HUES6 (cell line): ENCODE measurements around the gene MAGEA1.
"Not testable (repeated sequence)": the region's sequence is repeated elsewhere in the genome, so short reads cannot be mapped to it uniquely, and the experiment has no call there.

Experiments
- H3K27ac ChIP-seq: 2 replicates; pipeline ENCODE4 v1.7.0; 2013; ENCODE audit warnings: low read depth, mild to moderate bottlenecking, low read length, inconsistent platforms
- H3K27me3 ChIP-seq: 2 replicates; pipeline ENCODE4 v1.6.1; 2013; ENCODE audit warnings: low read length; ENCODE audit not compliant: control insufficient read depth, insufficient read depth
- H3K36me3 ChIP-seq: 2 replicates; pipeline ENCODE4 v1.6.1; 2013; ENCODE audit warnings: low read length; ENCODE audit not compliant: control insufficient read depth, insufficient read depth
- H3K4me1 ChIP-seq: 2 replicates; pipeline ENCODE4 v1.6.1; 2013; ENCODE audit warnings: low read length; ENCODE audit not compliant: control insufficient read depth, insufficient read depth
- H3K4me3 ChIP-seq: 2 replicates; pipeline ENCODE4 v1.5.1; 2013; ENCODE audit warnings: low read depth, low read length
- H3K9ac ChIP-seq: one replicate; pipeline ENCODE4 v1.6.1; 2013; ENCODE audit warnings: mild to moderate bottlenecking, low read length
- H3K9me3 ChIP-seq: 2 replicates; pipeline ENCODE4 v1.6.1; 2013; ENCODE audit warnings: low read depth, low read length; ENCODE audit not compliant: control insufficient read depth, insufficient read depth

MAGEA1 gene, protein sequence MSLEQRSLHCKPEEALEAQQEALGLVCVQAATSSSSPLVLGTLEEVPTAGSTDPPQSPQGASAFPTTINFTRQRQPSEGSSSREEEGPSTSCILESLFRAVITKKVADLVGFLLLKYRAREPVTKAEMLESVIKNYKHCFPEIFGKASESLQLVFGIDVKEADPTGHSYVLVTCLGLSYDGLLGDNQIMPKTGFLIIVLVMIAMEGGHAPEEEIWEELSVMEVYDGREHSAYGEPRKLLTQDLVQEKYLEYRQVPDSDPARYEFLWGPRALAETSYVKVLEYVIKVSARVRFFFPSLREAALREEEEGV

DNA sequence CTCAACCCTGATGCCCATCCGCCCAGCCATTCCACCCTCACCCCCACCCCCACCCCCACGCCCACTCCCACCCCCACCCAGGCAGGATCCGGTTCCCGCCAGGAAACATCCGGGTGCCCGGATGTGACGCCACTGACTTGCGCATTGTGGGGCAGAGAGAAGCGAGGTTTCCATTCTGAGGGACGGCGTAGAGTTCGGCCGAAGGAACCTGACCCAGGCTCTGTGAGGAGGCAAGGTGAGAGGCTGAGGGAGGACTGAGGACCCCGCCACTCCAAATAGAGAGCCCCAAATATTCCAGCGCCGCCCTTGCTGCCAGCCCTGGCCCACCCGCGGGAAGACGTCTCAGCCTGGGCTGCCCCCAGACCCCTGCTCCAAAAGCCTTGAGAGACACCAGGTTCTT lies at the start of gene MAGEA1:
Gene MAGEA1, plus strand, starts transcription at position 154 of the 400 bp plus-strand sequence. CDS start 3,106 bp downstream, outside the sequence.
- Histone ChIP-seq H3K36me3 (no peaks in the 10 kb centered on the region), H3K4me3 (no peak within 1 kb of the TSS), H3K4me1 (no peaks in the 10 kb centered on the region), H3K9me3 (peaks cover 26% of the 10 kb centered on the region; the same call in 1 of the 2 replicates), H3K27ac (no peak within 1 kb of the TSS), H3K27me3 (peaks cover 6% of the 10 kb centered on the region; the same call in 1 of the 2 replicates), H3K9ac (no peak within 1 kb of the TSS)

DNA sequence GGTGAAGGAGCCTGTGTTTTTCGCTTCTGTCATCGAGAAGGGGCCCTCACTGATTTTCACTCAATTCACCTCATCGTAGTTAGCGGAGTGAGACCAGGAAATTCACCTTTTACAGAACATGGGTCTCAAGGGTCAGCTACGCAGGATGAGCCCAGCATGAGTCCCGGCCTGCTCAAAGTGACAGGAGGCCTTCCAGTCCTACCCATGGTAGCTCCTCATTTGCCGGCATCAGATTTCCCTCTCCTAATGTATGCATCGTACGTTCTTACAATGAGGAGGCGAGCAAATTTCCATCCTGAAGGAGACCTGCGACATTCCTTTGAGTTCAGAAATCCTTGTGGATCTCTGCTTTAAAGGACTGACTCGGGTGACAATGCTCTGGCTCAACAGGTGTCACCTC lies 46.2 kb upstream of the MAGEA1 start:
- H3K9me3 ChIP-seq, H3K27me3 ChIP-seq, H3K4me1 ChIP-seq, H3K4me3 ChIP-seq, H3K9ac ChIP-seq, H3K27ac ChIP-seq, H3K36me3 ChIP-seq: not testable (repeated sequence)

DNA sequence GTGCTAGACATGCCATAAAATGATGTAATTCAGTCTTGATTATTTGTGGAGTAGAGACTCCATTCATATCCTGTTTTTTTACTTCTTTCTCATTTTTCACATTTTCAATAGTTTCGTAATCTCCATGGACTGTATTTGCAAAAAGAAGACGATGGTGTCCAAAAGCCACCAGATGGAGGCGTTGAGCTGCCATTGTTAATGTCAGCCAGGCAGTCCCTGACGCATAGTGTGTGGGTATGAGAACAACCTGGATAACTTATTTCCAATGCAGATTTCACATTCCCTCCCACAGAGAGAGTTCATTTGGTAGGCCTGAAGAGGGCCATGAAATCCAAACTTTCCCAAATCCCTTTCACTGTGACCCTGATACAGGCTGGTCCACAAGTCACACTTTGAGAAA lies 40.0 kb upstream of the MAGEA1 start:
- H3K27ac ChIP-seq, H3K36me3 ChIP-seq, H3K4me1 ChIP-seq, H3K4me3 ChIP-seq, H3K9ac ChIP-seq, H3K27me3 ChIP-seq, H3K9me3 ChIP-seq: not testable (repeated sequence)

DNA sequence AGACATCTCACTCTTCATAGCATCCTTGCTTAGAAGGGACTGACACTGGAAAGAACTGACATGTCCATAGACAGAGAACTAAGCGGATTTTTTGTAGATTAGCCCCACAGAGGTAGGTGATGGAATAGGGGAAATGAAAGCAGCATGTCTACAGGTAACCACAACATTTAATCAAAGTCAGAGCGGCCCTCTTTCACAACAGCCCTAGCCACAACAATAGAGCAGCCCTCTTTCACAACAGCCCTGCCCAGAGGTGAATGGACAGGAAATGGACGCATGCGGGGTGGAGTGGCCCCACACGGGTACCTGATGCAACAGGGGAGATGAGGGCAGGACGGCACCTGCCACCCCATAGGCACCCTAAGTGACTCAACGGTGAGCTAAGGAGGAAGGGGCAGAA lies 32.8 kb upstream of the MAGEA1 start:
- not testable (repeated sequence) for H3K4me1 ChIP-seq, H3K27ac ChIP-seq, H3K4me3 ChIP-seq, H3K9ac ChIP-seq, H3K9me3 ChIP-seq, H3K36me3 ChIP-seq, H3K27me3 ChIP-seq

DNA sequence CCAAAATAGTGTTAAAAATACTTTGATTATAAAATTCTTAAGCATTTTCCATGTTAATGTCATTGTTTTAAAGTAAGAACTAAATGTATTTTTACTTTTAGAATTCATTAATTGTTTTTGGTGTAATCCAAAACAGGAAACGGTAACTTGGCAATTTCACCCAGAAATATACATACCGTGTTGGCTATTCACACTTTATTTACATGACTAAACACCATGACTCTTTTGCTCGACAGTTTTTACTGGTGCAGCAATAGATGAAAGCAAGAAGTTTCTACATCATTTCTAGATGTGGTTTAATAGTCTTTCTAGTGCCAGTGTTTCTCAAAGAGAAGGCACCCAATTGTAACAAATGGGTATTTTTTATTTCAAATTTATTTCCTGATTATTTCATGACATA lies 25.6 kb upstream of the MAGEA1 start:
- Histone ChIP-seq H3K4me1 (no peaks in the 10 kb centered on the region), H3K9ac (no peak overlapping the region), H3K36me3 (no peaks in the 10 kb centered on the region), H3K27ac (no peak overlapping the region), H3K9me3 (peaks cover 5% of the 10 kb centered on the region; the same call in 1 of the 2 replicates), H3K27me3 (peaks cover 3% of the 10 kb centered on the region; the same call in 1 of the 2 replicates), H3K4me3 (no peak overlapping the region)

DNA sequence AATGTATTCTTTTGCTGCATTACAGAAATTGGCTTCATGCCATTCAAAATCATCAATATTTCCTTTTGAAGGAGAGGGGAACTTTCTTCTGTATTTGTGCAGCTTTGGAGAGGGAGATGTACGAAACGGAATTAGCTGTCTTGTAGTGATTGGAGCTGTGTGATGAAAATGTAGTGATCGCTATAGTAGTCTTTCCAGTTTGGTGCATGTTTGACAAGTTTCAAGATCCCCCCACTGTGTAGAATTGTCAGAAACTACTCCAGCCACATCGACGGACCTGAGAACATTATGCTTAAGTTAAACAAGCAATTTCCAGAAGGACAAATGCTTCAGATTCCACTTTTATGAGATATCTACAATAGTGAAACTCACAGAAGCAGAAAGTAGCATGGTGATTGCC lies 21.6 kb upstream of the MAGEA1 start:
- no peak overlapping the region for H3K9ac ChIP-seq
- no peak overlapping the region for H3K4me3 ChIP-seq
- no peak overlapping the region for H3K27ac ChIP-seq
- H3K27me3 ChIP-seq = peaks cover 6% of the 10 kb centered on the region; the same call in 1 of the 2 replicates
- no peaks in the 10 kb centered on the region for H3K36me3 ChIP-seq
- no peaks in the 10 kb centered on the region for H3K4me1 ChIP-seq
- peaks cover 6% of the 10 kb centered on the region; the same call in 1 of the 2 replicates for H3K9me3 ChIP-seq

DNA sequence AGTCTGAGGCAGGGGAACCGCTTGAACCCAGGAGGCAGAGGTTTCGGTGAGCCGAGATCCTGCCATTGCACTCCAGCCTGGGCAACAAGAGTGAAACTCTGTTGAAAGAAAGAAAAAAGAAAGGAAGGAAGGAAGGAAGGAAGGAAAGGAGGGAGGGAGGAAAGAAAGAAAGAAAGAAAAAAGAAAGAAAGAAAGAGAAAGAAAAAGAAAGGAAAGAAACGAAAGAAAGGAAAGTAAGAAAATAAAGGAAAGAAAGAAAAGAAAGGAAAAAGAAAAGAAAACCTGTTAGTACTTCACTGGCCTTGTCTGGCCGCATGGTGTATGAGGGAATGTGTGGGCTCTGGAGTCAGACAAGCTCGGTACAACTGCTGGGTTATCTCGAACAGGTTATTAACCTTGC lies 20.8 kb upstream of the MAGEA1 start:
- Histone ChIP-seq H3K4me1 (no peaks in the 10 kb centered on the region), H3K27ac (no peak overlapping the region), H3K36me3 (no peaks in the 10 kb centered on the region), H3K27me3 (peaks cover 6% of the 10 kb centered on the region; the same call in 1 of the 2 replicates), H3K9ac (no peak overlapping the region), H3K4me3 (no peak overlapping the region), H3K9me3 (peaks cover 6% of the 10 kb centered on the region; the same call in 1 of the 2 replicates)

DNA sequence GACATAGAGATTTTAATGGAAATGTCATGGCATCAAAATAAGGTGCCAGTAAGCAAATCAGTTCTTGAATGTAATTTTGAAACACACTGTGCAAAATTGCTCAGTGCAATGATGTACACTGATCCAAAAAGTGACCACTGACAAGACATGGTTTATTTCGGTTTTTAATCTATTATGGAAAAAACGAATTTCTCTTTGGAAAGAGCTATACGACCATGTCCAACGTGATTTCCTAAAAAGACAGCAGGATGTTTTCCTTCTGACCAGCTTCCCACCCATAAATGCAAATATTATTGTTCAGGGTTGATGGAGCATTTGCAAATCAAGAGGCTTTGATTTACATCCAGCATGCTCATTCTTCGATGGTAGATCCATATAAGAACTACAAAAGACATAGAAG lies 17.1 kb upstream of the MAGEA1 start:
- Histone ChIP-seq H3K4me1 (no peaks in the 10 kb centered on the region), H3K4me3 (no peak overlapping the region), H3K9ac (no peak overlapping the region), H3K36me3 (no peaks in the 10 kb centered on the region), H3K27ac (no peak overlapping the region), H3K9me3 (peaks cover 20% of the 10 kb centered on the region; the same call in 1 of the 2 replicates), H3K27me3 (peaks cover 6% of the 10 kb centered on the region; the same call in 1 of the 2 replicates)

DNA sequence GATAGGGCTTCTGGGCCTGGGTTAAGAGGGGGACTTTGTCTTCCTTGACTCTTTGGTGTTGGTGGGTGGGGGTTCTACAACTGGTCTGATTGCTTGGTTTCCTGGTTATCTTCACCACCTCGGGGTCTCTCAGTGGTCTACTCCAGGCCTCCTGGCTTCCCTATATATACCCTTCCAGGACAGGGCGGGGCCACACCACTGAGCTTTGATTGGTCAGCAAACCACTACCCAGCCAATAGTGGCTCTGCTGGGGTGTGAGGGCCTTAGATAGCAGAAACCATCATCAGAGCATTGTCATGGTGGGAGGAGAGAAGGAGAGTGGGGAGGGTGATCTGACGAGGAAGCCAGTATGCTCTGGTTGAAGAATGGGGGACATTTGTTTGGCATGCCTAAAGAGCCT lies 14.4 kb upstream of the MAGEA1 start:
- H3K9me3 ChIP-seq = peaks cover 23% of the 10 kb centered on the region
- no peak overlapping the region for H3K9ac ChIP-seq
- no peaks in the 10 kb centered on the region for H3K36me3 ChIP-seq
- no peak overlapping the region for H3K4me3 ChIP-seq
- no peaks in the 10 kb centered on the region; the same call in 1 of the 2 replicates for H3K27me3 ChIP-seq
- H3K27ac ChIP-seq = no peak overlapping the region
- no peaks in the 10 kb centered on the region for H3K4me1 ChIP-seq

DNA sequence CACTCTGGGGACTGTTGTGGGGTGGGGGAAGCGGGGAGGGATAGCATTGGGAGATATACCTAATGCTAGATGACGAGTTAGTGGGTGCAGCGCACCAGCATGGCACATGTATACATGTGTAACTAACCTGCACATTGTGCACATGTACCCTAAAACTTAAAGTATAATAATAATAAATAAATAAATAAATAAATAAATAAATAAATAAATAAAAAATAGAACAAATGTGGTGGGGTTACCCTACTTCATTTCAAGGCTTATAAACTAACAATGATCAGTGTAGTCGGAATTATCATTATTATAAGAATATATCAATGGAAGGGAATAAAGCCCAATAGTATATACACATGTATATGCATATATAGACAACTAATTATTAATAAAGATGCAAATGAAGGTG lies 10.7 kb upstream of the MAGEA1 start:
- not testable (repeated sequence) for H3K4me1 ChIP-seq, H3K36me3 ChIP-seq, H3K9ac ChIP-seq, H3K27me3 ChIP-seq, H3K27ac ChIP-seq, H3K4me3 ChIP-seq
- peaks cover 36% of the 10 kb centered on the region for H3K9me3 ChIP-seq

DNA sequence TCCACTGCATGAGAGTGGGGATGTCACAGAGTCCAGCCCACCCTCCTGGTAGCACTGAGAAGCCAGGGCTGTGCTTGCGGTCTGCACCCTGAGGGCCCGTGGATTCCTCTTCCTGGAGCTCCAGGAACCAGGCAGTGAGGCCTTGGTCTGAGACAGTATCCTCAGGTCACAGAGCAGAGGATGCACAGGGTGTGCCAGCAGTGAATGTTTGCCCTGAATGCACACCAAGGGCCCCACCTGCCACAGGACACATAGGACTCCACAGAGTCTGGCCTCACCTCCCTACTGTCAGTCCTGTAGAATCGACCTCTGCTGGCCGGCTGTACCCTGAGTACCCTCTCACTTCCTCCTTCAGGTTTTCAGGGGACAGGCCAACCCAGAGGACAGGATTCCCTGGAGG lies 2.7 kb downstream of the MAGEA1 start:
- Histone ChIP-seq H3K27me3 (no peaks in the 10 kb centered on the region), H3K9ac (no peak overlapping the region), H3K4me3 (no peak overlapping the region), H3K4me1 (no peaks in the 10 kb centered on the region), H3K36me3 (no peaks in the 10 kb centered on the region), H3K27ac (no peak overlapping the region), H3K9me3 (peaks cover 29% of the 10 kb centered on the region; the same call in 1 of the 2 replicates)
